ENCODE results near the gene CINP.
"Not testable (repeated sequence)": the region's sequence is repeated elsewhere in the genome, so short reads cannot be mapped to it uniquely, and the experiment has no call there.

The CINP gene

GRCh38 chr14:102320033-102320660 lies 42.5 kb downstream of the CINP start:
- DNase-seq (ENCODE audit: low read depth) = peak; percentile 24

GRCh38 chr14:102319351-102320032 lies 43.2 kb downstream of the CINP start, which contains the start of gene ZNF839:
Gene ZNF839 (plus strand): TSS chr14:102319746. CDS start chr14:102319766, 20 bp downstream.
- DNase-seq (ENCODE audit: low read depth) = peak; percentile 90

GRCh38 chr14:102318781-102319276 lies 43.9 kb downstream of the CINP start:
- no peak for DNase-seq (ENCODE audit: low read depth)

GRCh38 chr14:102317564-102318248 lies 45.0 kb downstream of the CINP start:
- DNase-seq (ENCODE audit: low read depth) = no peak

- peak; percentile 97 for DNase-seq (ENCODE audit: low read depth)
Measured at GRCh38 chr14:102316743-102317563, 45.7 kb downstream of the CINP start.

GRCh38 chr14:102316338-102316742 lies 46.4 kb downstream of the CINP start:
- DNase-seq (ENCODE audit: low read depth) = no peak

- no peak for DNase-seq (ENCODE audit: low read depth)
Measured at GRCh38 chr14:102315121-102315520, 47.6 kb downstream of the CINP start.

GRCh38 chr14:102314242-102315011 lies 48.3 kb downstream of the CINP start:
- peak; percentile 72 for DNase-seq (ENCODE audit: low read depth)

GRCh38 chr14:102304611-102305506 lies 57.8 kb downstream of the CINP start, which contains the start of gene MOK:
Gene MOK (minus strand): TSS chr14:102305164. CDS start chr14:102304968, 196 bp downstream.
- peak; percentile 96 for DNase-seq (ENCODE audit: low read depth)

- DNase-seq (ENCODE audit: low read depth) = no peak
Measured at GRCh38 chr14:102303664-102304063, 59.0 kb downstream of the CINP start.

GRCh38 chr14:102298303-102299070 lies 64.2 kb downstream of the CINP start:
- not testable (repeated sequence) for DNase-seq (ENCODE audit: low read depth)

All from activated T-helper 9 cell treated with anti-CD3 and anti-CD28 coated beads, Interleukin-2, amount 50 U/mL, for 16 hours (primary cell).